ENCODE data around the gene LAMB1.
"Not testable (repeated sequence)": the region's sequence is repeated elsewhere in the genome, so short reads cannot be mapped to it uniquely, and the experiment has no call there.

Gene LAMB1

GRCh38 chr7:108002726-108003598 lies at the start of gene LAMB1:
LAMB1 (minus strand) TSS chr7:108003161; CDS start chr7:108002885, 276 bp downstream.
- in situ Hi-C loops (cut with MboI; ENCODE audit: low sequenced_read_pairs): no loop called here

DNA sequence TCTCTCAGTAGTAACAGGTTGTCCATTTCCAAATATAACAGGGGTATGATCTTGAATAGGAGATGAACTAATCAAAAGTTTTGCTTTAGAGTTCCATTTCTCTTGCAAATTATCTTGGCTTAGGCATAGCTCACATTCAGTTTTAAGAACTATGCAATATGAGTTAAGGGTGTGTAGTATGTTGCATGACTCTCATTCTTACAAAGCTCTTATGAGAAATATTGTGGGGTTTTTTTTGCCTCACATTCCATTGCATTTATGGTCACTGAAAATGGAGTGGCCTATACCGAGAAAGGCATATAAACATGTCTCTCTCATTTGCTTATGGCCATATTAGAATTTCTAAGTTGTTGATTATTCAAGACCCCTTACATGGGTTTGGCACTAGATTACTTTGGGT lies 48.5 kb upstream of the LAMB1 start:
- in situ Hi-C loops (cut with MboI; ENCODE audit: low sequenced_read_pairs): no loop called here

GRCh38 chr7:108049962-108050361 lies 47.0 kb upstream of the LAMB1 start:
- in situ Hi-C loops (cut with MboI; ENCODE audit: low sequenced_read_pairs): no loop called here

GRCh38 chr7:108048422-108048821 lies 45.5 kb upstream of the LAMB1 start:
- in situ Hi-C loops (cut with MboI; ENCODE audit: low sequenced_read_pairs): no loop called here

GRCh38 chr7:108046952-108047506 lies 44.1 kb upstream of the LAMB1 start:
- in situ Hi-C loops (cut with MboI; ENCODE audit: low sequenced_read_pairs): no loop called here

DNA sequence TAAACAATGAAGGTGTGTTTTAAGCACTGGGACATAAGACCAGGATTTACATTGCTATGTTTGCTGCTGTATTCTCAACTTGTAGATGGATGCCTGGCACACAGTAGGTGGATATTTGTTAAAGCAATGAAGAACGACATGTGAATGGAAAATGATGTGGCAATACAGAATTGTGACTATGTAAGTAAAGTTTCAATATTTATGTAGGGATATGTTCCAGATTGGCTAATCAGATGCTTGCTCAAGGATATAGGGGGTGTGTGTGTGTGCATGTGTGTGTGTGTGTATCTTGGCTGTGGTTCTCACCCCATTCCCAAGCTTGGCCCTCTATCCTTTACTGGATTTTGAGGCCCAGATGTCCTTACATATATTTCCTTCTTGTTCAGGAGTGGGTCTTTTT lies 42.7 kb upstream of the LAMB1 start:
- in situ Hi-C loops (cut with MboI; ENCODE audit: low sequenced_read_pairs): no loop called here

DNA sequence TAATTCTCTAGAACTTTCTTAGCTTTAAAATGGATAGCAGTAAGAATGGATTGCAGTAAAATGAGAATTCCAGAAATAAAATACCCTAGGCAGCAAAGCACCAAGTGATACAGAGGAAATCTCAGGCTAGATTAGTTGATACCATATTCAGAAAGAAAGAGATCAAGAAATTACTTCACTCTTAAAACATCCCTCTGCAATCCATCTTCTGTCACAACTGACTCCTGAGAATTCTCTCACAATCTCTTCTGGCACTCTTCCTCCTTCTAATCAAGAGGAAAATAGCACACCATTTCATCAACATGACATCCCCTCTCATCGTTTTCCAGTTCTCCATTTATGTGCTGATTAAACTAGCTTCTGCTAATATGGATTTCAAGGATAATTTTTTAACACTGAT lies 42.2 kb upstream of the LAMB1 start:
- in situ Hi-C loops (cut with MboI; ENCODE audit: low sequenced_read_pairs): no loop called here

DNA sequence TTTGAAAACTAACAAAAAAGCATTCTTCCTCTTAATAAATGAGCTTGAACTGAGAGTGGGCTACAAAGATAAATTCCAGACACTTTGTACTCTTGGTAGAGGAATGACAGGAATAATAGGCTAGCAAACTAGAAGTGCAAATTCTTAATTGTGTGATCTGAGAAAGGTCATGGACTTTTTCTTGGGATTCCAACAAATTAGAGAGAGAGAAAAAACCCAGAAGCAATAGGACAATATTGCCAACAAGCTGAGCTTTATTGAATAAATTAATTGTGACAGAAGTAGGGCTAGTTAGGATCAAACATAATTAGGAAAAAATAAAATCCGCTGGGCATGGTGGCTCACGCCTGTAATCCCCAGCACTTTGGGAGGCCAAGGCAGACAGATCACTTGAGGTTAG lies 41.4 kb upstream of the LAMB1 start:
- in situ Hi-C loops (cut with MboI; ENCODE audit: low sequenced_read_pairs): no loop called here

DNA sequence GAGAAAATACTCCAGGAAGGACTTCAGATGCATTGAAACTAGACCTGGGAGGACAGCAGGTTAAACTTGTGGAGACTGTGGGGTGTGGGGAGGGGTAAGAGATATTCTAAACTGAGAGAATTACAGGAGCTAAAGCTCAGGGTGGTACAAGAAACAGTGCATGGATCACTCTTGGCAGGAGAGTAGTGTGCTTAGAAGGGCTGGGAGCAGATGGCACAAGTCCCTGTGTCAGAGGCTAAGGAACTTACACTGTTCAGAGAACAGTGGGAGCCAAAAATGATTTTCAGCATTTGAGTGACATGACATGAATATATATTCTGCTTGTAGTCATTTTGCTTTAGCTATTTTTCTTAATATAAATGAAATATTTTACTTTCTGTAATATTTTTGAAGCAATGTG lies 36.0 kb upstream of the LAMB1 start:
- in situ Hi-C loops (cut with MboI; ENCODE audit: low sequenced_read_pairs): no loop called here

- in situ Hi-C loops (cut with MboI; ENCODE audit: low sequenced_read_pairs): no loop called here
Observed at GRCh38 chr7:108037741-108038140, 34.8 kb upstream of the LAMB1 start.

DNA sequence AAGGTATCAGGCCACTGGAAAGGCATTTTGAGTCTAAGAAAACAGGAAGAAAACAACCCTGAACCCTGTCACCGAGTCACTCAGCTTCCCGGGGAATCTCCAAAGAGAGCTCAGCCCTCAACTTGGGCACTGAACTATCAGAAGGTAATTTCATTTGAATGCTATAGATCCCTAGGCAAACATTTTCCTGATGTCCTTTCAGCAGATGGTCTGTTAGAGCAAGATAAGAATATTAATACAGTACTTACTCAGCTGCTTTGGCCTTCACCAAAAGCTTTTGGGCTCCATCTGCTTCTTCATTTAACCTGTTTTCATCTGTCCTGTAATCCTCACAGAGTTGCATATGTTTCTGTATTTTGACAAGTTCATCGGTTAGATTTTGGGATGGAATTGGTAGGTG lies 34.2 kb upstream of the LAMB1 start:
- in situ Hi-C loops (cut with MboI; ENCODE audit: low sequenced_read_pairs): no loop called here

- in situ Hi-C loops (cut with MboI; ENCODE audit: low sequenced_read_pairs): no loop called here
Observed at GRCh38 chr7:108034586-108034985, 31.6 kb upstream of the LAMB1 start.

GRCh38 chr7:108033776-108034497 lies 31.0 kb upstream of the LAMB1 start:
- in situ Hi-C loops (cut with MboI; ENCODE audit: low sequenced_read_pairs): no loop called here

DNA sequence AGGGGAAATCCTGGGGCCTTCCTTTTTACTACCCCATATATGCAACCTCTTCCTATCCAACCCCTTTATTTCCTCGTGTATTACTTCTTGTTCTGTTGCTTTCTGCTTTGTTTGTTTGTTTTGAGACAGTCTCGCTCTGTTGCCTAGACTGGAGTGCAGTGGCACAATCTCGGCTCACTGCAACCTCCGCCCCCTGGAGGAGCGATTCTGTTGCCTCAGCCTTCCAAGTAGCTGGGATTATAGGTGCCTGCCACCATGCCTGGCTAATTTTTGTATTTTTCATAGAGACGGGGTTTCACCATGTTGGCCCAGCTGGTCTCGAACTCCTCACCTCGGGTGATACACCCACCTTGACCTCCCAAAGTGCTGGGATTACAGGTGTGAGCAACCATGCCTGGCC lies 30.3 kb upstream of the LAMB1 start:
- in situ Hi-C loops (cut with MboI; ENCODE audit: low sequenced_read_pairs): not testable (repeated sequence)

GRCh38 chr7:108030516-108030915 lies 27.6 kb upstream of the LAMB1 start:
- in situ Hi-C loops (cut with MboI; ENCODE audit: low sequenced_read_pairs): no loop called here

DNA sequence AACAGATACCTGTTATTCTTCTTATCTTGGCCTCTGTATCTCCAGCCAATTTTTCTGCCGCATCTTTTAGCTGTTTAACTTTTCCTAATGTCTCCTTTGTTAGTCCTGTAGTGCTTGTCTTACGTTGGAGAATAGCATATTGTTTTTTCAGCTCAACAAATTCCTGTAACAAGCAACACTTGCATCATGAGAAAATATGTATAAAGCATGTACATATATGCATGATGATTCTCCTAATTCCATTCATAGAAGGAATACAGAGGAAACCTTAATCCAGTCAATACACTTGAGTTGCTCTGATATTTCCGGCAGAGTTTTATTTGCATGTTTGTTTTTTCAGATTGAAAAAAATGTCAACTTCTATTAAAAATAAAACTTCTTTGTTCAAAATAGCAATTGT lies 26.1 kb upstream of the LAMB1 start:
- in situ Hi-C loops (cut with MboI; ENCODE audit: low sequenced_read_pairs): no loop called here

GRCh38 chr7:108028111-108028510 lies 25.1 kb upstream of the LAMB1 start:
- in situ Hi-C loops (cut with MboI; ENCODE audit: low sequenced_read_pairs): no loop called here

DNA sequence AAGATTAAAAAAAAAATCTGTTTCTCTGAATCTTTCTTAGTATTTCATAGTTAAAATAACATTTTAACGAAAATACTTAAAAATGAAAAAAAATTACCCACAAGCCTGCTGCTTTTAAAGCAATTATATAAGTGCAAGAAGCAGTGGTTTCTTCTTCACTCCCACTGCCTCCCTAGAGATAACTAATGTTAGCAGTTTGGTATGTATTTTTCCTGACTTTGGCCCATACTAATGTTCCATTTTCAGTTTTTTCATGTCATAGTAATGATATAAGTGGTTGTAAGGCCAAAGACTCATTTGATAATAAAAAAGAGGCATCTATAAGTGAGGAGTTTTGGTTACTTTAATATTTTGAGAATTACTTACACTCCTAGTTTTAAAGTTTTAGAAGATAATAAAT lies 24.3 kb upstream of the LAMB1 start:
- in situ Hi-C loops (cut with MboI; ENCODE audit: low sequenced_read_pairs): no loop called here

GRCh38 chr7:108026647-108027046 lies 23.7 kb upstream of the LAMB1 start:
- in situ Hi-C loops (cut with MboI; ENCODE audit: low sequenced_read_pairs): no loop called here

DNA sequence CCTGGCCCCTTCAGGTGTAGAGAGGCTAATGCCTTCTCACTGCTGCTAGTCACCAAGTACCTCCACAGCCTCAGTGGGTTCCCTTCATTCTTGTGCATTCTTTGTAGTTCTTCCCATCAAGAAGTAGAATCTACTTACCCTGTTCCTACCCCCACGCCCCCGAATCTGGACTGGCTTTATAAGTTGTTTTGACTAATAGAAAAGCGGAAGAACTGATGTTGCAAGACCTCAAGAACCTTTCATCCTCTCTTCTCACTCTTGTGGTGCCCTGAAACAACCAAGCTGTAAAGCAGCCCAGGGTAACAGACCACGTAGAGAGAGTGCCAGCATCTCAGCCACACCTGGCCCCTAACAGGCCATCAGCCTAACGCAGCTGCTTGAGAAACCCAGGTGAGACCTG lies 23.2 kb upstream of the LAMB1 start:
- in situ Hi-C loops (cut with MboI; ENCODE audit: low sequenced_read_pairs): no loop called here

- in situ Hi-C loops (cut with MboI; ENCODE audit: low sequenced_read_pairs): no loop called here
Observed at GRCh38 chr7:108024538-108024937, 21.6 kb upstream of the LAMB1 start.

DNA sequence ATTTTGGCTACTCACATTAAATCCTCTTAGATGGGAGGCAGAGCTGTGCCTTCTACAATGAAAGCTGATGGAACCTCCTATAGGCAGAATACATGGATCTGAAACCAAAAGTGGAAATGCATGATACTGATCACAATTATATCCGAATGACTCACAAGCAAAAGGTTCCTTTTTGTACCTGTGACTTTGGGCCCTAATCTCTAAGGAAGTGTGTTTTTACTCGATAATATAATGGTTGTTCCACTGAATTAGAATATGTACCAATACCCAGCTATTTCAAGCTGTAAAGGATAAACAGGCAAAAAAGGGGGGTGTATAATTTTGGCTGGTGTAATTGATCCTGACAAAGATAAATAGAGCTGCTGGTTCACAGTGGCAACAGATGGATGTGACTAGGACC lies 17.6 kb upstream of the LAMB1 start:
- in situ Hi-C loops (cut with MboI; ENCODE audit: low sequenced_read_pairs): no loop called here
